Stimulated activated CD4-positive, alpha-beta T cell treated with anti-CD3 and anti-CD28 coated beads, Interleukin-4, amount 100 ng/mL, for 1 hour (primary cell): Measurements from ENCODE around the gene SIAH3.

Experiments used
- DNase-seq: peaks from one replicate; pipeline ENCODE4 v3.0.0-alpha.2; 2020

The SIAH3 gene

GRCh38 chr13:45731455-45731854, 120.1 kb downstream of the SIAH3 start:
- no peak for DNase-seq

- no peak for DNase-seq
Measured at GRCh38 chr13:45728759-45729158, 122.8 kb downstream of the SIAH3 start.
